Suppressor macrophage treated with lipopolysaccharide for 1 hour (primary cell): Measurements from ENCODE around the gene MLXIP.
A peak's percentile ranks its signal among the peaks of the same experiment; 100 is the strongest.
"Not testable (repeated sequence)": the region's sequence is repeated elsewhere in the genome, so short reads cannot be mapped to it uniquely, and the experiment has no call there.

Experiments
- DNase-seq, 3 donors: peaks; one replicate each; pipeline ENCODE4 v3.0.0-alpha.2; 2020 to 2022

MLXIP gene

DNA sequence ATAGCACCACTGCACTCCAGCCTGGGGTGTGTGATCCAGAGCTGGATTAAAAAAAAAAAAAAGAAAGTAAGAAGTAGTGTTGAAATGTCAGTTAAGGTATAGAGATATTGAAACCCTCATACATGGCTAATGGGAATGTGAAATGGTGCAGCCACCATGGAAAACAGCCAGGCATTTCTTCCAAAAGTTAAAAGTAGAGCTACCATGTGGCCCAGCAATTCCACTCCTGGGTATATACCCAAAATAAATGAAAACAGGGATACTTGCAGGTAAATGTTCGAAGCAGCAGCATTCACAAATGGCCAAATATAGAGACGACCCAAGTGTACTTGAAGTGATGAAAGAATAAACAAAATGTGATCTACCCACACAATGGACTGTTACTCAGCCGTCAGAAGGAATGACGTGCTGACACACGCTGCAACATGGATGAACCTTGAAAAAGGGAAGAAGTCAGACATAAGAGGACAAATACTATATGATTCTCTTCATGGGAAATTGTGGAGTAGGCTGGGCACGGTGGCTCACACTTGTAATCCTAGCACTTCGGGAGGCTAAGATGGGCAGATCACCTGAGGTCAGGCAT is 80.2 kb downstream of the MLXIP start:
- DNase-seq = no peak

DNA sequence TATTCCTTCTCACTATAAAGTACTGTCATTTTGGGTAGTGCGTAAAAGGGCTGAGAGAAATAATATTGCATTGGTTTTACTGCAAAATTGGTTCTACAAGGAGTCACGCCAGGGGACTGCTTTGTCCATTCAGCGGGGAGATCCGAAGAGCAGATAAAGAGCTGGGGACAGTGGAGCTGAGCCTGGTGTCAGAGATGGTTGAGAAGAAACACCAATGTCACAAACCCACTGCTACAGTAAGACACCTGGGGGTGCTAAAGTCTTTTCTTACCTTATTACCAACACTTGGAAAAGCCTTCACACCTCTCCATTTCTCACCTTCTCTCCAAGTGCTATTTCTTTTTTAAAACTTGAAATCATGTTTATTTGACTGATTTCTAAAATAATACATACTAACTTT is 81.3 kb downstream of the MLXIP start:
- no peak for DNase-seq

DNA sequence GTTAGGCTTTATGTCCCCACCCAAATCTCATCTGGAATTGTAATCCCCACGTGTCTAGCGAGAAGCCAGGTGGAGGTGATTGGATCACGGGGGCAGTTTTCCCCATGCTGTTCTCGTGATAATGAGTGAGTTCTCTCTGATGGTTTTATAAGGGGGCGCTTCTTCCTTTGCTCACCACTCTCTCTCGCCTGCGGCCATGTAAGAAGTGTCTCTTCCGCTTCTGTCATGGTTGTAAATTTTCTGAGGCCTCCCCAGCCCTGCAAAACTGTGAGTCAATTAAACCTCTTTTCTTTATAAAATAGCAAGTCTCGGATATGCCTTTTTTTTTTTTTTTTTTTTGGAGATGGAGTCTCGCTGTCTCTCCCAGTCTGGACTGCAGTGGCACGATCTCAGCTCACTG is 82.2 kb downstream of the MLXIP start:
- DNase-seq = no peak

DNA sequence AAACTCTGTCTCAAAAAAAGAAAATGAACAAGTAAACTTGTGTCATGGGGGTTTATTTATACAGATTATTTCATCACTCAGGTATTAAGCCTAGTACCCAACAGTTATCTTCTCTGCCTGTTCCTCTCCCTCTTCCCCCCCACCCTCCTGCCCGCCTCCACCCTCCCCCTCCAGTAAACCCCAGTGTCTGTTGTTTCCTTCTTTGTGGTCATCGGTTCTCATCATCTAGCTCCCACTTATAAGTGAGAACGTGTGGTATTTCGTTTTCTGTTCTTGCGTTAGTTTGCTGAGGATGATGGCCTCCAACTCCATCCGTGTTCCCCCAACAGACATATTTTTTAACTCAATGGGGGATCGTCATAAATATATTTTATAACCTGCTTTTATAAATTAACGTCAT is 83.1 kb downstream of the MLXIP start:
- DNase-seq = no peak

DNA sequence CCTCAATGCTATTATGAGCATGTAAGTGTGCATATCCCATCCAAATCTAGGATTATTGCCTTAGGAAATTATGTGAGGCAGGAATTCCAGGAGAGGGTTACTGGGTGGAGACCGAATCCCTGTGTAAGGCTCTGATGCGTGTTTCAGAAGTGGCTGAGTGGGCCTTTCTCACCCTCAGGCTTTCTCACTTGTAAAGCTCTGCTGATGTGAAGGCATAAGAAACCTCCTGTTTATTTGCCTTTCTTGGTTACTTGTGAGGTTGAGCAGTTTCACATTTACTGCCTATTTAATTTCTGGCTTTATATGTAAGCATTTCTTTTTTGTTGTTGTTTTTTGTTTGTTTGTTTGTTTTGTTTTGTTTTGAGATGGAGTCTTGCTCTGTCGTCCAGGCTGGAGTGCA is 84.4 kb downstream of the MLXIP start:
- DNase-seq = no peak

DNA sequence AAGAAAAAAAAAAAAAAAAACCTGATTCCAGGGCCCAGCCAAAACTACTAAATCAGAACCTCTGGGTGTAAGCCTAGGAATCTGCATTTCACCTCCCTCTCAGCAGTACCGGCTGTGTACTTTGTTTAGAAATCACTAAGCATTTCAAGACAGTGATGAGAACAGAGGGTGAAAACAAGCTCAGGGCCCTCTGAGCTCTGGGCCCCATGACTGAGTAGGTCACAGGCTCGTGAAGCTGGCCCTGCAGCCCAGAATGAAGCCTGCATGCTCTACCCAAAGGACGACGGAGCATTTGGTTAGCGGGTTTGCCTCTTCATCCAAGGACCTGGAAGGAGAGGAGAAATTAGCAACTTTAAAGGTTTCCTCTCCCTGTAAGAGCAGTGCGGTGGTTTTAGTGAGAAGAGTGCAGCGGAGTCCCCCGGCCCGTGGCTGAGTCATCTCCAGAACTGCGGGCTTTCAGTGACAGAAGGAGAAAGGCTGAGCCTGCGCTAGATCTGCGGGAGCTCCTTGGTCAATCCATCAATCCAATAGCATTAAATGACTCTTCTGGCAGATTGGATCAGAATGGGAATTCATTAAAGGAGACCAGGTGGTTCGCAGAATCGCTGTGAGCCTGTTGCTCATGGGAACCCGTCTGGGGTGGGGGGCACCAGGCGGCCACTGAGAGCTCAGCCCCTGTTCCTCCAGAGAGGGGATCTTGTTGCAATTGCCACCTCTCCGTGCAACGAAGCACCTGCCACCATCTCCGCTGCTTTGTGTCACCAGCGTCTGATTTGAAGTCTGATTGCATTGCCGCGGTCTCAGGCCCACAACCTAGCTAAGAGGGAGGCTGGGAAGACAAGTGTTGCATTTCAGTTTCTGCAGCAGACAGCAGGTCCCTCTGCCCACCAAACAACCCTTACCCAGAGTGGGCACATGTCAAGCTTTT is 88.1 kb downstream of the MLXIP start:
- no peak for DNase-seq

DNA sequence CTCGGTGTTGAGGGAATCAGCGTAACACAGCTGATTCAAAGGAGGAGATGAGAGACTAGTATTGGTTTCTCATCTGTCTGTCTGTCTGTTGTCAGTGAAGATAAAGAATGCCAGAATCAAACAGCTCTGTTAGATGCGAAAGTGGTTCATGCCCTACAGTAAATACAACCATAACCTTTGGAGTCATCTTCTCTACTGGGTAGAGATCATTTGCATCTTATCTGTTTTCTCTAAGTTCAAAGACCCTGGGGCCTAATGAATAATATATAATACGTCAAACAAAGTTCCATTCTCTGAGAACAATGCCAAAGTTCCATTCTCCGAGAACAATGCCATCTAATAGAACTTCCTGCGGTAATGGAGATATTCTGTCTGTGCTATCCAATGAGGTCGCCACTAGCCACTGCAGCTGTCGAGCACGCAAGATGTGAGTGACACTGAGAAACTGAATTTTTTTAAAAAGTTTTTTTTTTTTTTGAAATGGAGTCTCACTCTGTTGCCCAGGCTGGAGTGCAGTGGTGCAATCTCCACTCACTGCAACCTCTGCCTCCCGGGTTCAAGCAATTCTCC is 88.9 kb downstream of the MLXIP start:
- no peak for DNase-seq

DNA sequence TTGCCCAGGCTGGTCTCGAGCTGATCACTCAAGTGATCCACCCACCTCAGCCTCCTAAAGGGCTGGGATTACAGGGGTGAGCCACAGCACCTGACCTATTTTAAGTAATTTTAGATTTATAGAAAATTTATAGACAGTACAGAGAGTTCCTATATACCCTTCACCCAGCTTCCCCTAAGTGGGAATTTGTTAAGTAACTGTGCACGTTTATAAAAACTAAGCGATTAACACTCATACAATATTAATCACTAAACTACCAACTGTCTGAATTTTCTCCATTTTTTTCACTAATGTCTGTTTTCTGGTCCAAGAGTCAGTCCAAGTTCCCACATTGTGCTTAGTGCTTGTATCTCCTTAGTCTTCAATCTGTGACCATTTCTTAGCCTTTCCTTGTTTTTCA is 89.9 kb downstream of the MLXIP start:
- no peak for DNase-seq

DNA sequence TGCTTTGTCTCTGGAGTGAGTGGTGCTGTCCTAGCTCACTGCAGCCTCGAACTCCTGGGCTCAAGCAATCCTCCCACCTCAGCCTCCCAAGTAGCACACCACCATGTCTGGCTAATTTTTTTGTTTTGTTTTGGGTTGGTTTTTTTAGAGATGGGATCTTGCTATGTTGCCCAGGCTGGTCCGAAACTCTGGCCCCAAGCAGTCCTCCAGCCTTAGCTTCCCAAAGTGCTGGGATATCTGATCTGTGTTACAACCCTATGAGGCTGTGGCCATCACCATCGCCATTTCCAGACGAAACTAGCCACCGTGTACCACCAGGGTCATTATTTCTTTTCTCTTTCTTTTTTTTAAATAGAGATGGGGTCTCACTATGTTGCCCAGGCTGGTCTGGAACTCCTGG is 92.8 kb downstream of the MLXIP start:
- DNase-seq = no peak

DNA sequence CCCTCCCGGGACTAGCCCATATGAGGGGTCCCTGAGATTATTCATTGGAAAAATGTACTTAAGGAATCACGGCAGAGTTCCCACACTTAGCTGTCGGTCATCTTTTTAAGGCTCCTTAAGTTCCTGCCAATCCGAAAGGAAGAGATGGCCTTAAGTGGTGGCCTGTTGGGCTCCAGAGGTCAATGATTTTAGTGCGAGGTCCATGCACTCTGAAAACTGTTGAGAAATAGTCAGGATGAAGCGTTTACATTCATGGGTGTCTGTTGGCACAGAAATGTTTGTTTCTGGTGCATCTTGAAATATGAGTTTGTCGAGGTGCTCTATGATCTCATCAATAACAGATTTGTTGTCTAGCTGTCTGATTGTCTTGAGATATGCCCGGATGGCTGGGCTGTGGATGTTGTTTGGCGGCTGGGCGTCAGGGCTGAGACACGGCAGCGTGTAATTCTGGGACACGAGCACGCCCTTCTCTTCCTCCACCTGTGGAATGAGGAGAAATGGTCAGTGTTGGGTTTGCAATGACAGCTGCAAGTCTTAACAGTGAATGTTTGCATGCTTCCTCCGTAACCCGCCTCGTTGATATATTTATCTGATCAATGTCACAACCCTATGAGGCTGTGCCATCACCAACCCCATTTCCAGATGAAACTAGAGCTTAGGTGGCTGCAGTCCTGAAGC is 93.8 kb downstream of the MLXIP start:
- DNase-seq = no peak

DNA sequence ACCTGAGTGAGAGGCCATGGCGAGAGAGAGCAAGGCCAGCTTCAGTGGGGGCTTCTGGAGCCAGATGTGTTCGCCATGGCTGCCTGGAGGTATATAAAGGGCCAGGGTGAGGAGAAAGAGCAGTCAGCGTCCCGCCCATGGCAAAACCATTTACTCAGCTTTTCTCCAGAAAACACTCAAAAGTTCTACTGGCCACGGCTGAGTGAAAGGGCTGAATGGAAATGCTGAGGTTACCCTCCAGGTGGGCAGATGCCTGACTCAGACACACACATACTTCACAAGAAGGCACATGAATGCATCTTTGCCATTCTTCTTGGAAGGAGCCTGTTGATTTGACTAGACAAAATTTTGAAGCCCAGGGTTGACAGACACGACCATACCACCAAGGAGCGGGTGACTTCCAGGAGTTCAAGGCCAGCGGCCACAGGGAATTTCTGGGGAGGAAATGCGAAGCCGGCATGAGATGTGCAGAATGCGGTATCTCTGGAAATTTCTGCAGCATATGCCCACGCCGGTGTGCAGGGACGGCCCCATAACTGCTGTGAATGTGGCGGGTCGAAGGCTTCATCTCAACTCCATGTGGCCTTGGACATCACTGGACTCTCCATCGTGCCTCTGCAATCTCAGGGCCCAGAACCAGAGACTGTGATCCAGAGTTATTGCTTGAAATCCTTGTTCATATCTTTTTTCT is 95.7 kb downstream of the MLXIP start, which contains the start of gene IL31:
Gene IL31, minus strand, starts transcription at position 67 of the 691 bp plus-strand sequence. Its CDS starts 49 bp downstream, at position 18.
- no peak for DNase-seq

DNA sequence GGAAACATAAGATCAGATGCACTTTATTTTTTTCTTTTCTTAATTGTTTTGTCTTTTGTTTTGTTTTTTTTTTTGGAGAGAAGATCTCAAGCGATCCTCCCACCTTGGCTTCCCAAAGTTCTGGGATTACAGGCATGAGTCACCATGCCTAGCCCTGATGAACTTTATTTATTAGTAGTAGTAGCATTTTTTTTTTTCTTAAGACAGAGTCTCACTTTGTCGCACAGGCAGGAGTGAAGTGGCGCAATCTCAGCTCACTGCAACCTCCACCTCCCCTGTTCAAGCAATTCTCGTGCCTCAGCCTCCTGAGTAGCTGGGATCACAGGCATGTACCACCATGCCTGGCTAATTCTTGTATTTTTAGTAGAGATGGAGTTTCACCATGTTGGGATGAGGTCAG is 97.9 kb downstream of the MLXIP start:
- DNase-seq = not testable (repeated sequence)

DNA sequence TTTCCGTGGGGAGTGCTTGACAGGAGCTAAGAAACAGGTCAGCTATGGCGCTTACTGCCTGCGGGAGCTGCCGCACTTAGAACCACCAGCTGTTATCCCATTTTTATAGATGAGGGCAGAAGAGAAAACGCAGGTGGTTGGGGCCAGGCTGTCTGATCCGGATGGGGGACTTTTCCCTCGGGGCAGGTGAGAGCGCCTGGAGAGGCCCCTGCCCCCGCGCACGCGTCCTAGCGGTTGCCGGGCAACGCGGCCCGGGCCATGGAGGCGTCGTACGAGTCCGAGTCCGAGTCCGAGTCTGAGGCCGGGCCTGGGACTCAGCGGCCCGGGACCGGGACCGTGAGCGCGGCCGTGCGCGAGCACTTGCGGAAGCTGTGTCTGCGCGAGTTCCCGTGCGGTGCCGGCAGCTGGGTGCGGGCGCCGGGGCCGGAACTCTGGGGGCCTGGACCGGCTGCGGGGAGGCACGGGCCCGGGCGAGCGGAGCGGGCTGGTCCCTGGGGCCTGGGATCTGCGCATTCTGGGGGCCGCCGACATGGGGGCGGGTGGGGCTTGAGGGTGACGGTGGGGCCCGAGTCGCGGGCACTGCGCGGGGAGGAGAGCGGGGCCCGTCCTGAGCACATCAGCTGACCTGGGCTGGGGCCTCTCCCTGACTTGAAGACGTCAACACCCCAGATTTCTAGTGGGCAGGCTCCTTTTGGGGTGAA is 104.5 kb downstream of the MLXIP start, which contains the start of gene LRRC43:
Gene LRRC43, plus strand, starts transcription at position 237 of the 701 bp plus-strand sequence. Its CDS starts 22 bp downstream, at position 259.
- peak; percentile 38 to 68 (median 58) for DNase-seq

DNA sequence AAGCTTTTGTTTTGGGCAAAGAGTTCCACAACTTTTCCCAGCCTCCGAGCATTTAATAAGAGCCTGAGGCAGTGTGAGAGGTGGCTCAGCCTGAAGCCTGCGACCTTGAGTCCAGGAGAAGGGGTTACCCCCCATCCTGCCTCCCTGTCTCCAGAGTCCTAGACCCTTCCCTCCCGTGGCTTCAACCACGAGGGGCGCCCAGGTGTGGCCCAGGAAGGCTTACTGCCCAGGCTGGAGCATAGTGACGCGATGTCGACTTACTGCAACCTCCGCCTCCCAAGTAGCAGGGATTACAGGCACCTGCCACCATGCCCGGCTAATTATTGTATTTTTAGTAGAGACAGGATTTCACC is 105.0 kb downstream of the MLXIP start:
- DNase-seq = no peak

DNA sequence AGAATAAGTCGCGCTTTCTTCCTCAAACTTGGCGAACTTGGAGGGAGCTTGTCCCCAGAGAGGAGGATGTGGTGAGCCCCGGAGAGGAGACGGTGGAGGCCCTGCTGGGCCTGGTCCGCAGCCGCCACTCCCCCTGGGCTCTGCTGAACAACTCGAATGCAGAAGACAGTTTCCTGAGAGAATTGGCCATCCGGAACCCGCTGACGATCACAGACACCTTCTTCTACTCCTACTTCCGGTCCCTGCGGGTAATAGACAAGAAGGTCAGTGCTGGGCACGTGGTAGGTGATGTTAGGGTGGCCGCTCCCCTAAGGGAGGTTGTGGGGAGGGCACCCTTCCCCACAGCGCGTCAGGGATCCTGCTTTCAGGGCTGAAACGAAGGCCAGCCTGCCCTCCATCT is 106.0 kb downstream of the MLXIP start:
- peak in 1 of 3 donors; percentile 13 for DNase-seq

DNA sequence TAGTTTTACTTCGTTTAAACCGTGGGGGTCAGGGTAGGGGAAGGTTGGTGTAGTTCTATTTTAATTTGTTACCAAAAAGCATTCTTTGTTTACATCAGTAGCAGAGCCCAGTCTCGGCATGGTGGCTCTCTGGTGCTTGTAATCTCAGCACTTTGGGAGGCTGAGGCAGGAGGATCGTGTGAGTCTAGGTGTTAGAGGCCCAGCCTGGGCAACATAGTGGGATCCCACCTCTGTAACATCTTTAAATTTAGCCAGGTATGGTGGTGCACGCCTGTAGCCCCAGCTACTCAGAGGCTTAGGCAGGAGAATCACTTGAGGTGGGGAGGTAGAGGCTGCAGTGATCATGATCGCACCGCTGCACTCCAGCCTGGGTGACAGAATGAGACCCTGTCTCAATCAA is 106.5 kb downstream of the MLXIP start:
- no peak for DNase-seq

DNA sequence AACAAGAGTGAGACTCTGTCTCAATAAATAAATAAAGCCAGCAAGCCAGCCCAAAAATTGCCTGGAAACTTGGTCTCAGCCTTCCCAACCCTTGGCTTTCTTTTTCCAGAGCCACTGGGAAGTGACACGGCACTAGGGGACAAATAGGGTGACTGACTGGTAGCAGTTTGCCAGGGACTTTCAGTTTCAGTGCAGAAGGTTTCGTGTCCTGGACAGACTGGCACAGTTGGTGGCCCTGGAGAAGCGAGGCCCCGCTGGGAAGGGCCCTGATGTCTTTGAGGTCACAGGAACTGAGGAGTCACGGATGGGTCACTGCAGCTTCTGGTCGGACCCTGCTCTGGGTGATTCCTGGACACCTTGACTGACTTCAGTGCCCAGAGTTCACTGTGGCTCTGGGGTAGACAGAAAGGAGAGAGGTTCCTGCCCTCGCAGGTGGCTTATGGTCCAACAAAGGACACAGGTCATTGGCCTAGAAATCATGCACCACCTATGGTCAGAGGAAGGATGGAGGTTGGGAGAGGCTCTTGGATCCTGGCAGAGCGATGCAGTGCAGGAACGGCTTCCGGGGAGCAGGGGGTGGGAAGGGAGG is 107.0 kb downstream of the MLXIP start:
- DNase-seq = peak in 1 of 3 donors; percentile 21

DNA sequence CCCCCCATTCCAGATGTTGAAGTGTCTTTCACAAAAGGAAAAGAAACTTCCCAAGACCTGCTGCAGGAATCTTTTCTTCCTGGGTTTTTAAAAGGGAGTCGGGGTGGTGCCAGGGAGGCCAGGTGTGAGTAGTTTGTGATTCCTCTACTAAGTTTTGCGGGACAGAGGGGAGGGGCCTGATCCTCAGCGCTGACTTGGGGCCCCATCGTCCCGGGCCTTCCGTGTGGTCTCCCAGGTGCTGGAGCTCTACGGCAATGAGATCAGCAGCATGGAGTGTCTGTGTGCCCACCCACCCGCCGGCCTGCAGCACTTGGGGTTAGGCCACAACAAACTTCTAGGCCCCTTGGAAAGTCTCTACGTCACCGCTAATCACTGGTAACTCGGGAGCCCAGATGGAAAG is 108.9 kb downstream of the MLXIP start:
- DNase-seq = no peak

DNA sequence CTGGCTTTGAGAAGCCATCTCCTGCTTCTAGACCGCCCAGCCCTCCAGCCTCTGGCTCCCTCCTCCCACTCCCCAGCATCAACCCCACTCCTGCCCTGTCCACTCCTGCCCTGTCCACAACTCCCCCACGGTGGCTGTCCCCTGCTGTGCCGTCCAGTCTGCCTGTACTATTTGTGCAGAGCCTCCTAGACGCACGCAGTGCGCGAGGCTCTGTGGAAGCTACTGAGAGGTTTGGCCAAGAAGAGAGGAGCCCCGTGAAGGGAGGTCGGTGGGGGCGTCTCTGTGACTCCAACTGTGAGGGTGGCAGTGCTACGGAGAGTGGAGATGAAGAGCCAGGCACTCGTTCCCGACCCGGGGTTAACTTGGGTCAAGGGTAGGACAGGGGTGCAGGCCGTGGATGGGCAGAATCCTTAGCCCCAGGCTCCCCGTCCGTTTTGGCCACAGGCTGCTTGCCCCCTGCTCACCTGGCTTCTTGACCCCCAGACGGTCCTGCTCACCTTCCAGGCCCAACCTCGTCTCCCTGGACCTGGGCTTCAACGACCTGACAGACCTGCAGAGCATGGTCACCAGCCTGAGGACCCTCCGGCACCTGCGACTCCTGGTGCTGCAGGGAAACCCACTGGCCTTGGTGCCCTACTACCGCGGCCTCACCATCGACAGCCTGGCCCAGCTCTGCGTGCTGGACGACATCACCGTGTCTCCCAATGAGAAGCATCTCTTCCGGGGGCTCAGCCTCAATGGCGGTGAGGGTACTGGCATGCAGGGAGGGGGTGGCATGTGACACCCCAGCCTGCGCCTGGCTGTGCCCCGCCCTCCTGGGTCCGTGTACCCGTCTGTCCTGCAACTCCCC is 111.3 kb downstream of the MLXIP start:
- no peak for DNase-seq

DNA sequence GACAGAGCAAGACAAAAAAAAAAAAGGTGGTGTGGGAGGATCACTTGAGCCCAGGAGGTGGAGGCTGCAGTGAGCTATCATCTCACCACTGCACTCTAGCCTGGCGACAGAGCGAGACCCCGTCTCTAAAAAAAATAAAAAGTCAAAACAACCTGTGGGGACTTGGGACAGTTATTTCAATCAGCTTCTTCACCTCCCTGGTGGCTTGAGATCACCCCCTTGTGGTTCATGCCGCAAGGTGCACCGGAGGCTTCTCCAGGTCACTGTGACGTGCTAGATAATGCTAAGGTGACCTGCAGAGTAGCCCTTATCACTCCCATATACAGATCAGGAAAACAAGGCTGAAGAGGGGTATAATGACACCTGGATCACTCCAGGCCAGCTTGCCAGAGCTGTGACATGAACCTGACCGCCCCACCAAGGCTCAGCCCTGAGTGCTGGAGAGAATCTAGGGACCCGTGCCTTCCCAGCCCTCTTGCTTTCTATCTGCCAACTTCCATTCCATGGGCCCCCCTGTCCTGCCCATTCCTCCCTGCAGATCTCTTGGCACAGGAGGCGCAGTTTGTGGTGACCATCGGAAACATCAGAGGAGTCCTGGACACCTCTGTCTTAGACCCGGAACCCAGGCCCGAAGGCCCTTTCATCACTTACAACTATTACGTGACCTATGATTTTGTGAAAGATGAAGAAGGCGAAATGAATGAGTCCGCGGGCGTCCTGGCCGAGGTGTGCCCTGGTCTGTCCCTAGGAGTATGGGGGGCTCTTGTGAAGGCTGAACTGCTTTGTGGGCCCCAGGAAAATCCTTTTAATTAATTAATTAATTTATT is 112.5 kb downstream of the MLXIP start:
- peak; percentile 59 to 72 (median 69) for DNase-seq
